BJ (cell line): ENCODE data around the gene EHHADH. TPM values are rescaled to one million over a fixed set of nuclear protein-coding genes. Genes with fewer than 3 reads are reported as not detected.

Experiments
- CTCF ChIA-PET: fragments of 350-600 bp; formaldehyde crosslinking; extraction: SDS; loops from one replicate; lab custom pipeline; 2021; ENCODE audit warnings: antibody characterized with exemption, inconsistent platforms; lab: Yijun Ruan, JAX
- POLR2A ChIA-PET: fragments of 300-600 bp; sonication (Branson Sonifier 250); formaldehyde crosslinking; extraction: SDS; loops from one replicate; lab custom pipeline; 2021; ENCODE audit warnings: antibody characterized with exemption; lab: Charles Lee
- DNase-seq: peaks from one replicate; pipeline ENCODE4 v3.0.0-alpha.2; 2011; ENCODE audit warnings: low read depth
- H3K27me3 ChIP-seq: 2 replicates; pipeline ENCODE4 v1.6.0; 2011; ENCODE audit warnings: low read length; ENCODE audit not compliant: control insufficient read depth, insufficient read depth
- H3K36me3 ChIP-seq: 2 replicates; pipeline ENCODE4 v1.5.1; 2011; ENCODE audit warnings: low read length; ENCODE audit not compliant: control insufficient read depth, insufficient read depth
- H3K4me3 ChIP-seq: 2 replicates; pipeline ENCODE4 v1.5.1; 2011; ENCODE audit warnings: low read depth, mild to moderate bottlenecking, control low read depth, low read length
- CTCF ChIP-seq: IDR thresholded peaks from 2 replicates; pipeline ENCODE4 v1.5.1; 2011; ENCODE audit warnings: low read depth, mild to moderate bottlenecking, control low read depth, inconsistent platforms, low read length, moderate library complexity; ENCODE audit not compliant: insufficient read depth
- polyA plus RNA-seq: library from polyadenylated mRNA; depleted of rRNA; stranded (reverse); fragments of >200 nt; gene quantifications from 2 replicates; pipeline ENCODE4 v1.2.3, GENCODE V29; 2011

Gene EHHADH
- polyA plus RNA-seq, 1 experiment: 5.2 TPM

GRCh38 chr3:185200639-185201038 lies 53.2 kb downstream of the EHHADH start:
- no peak for TF ChIP-seq CTCF
- DNase-seq: no peak
- POLR2A ChIA-PET: no interaction called here
- Histone ChIP-seq H3K36me3 (peaks cover 2% of the 10 kb centered on the region; the same call in 1 of the 2 replicates), H3K4me3 (no peak overlapping the region), H3K27me3 (no peaks in the 10 kb centered on the region)
- CTCF ChIA-PET: interaction anchor here (1.0 to 1.3 kb wide), 4 partner anchors 13 to 69 kb away, joined by 3 to 4 read pairs (median 3); no protein-coding TSS in a partner anchor

GRCh38 chr3:185199671-185200070 lies 54.2 kb downstream of the EHHADH start:
- Histone ChIP-seq H3K4me3 (no peak overlapping the region), H3K27me3 (no peaks in the 10 kb centered on the region), H3K36me3 (peaks cover 2% of the 10 kb centered on the region; the same call in 1 of the 2 replicates)
- DNase-seq: no peak
- TF ChIP-seq CTCF: no peak
- POLR2A ChIA-PET: no interaction called here
- CTCF ChIA-PET: interaction anchor here (1.1 to 1.3 kb wide), 3 partner anchors 12 to 70 kb away, joined by 3 to 4 read pairs (median 3); no protein-coding TSS in a partner anchor

GRCh38 chr3:185199206-185199605 lies 54.6 kb downstream of the EHHADH start:
- CTCF ChIA-PET: interaction anchor here (0.9 to 1.2 kb wide), 2 partner anchors 11 to 17 kb away, joined by 4 to 5 read pairs; no protein-coding TSS in a partner anchor
- Histone ChIP-seq H3K4me3 (no peak overlapping the region), H3K36me3 (peaks cover 2% of the 10 kb centered on the region; the same call in 1 of the 2 replicates), H3K27me3 (no peaks in the 10 kb centered on the region)
- POLR2A ChIA-PET: no interaction called here
- no peak for DNase-seq
- TF ChIP-seq CTCF: no peak

- Histone ChIP-seq H3K4me3 (no peak overlapping the region), H3K36me3 (peaks cover 2% of the 10 kb centered on the region; the same call in 1 of the 2 replicates), H3K27me3 (no peaks in the 10 kb centered on the region)
- ChIA-PET POLR2A (no interaction called here), CTCF (no interaction called here)
- DNase-seq: no peak
- TF ChIP-seq CTCF: no peak
Observed at GRCh38 chr3:185197068-185197467, 56.8 kb downstream of the EHHADH start.

- no peaks in the 10 kb centered on the region for H3K36me3 ChIP-seq
- no peak for DNase-seq
- TF ChIP-seq CTCF: no peak
- H3K4me3 ChIP-seq: no peak overlapping the region
- CTCF ChIA-PET: interaction anchor here (0.6 kb wide), 1 partner anchor 60 kb away, joined by 4 read pairs; no protein-coding TSS in a partner anchor
- H3K27me3 ChIP-seq: no peaks in the 10 kb centered on the region
- POLR2A ChIA-PET: no interaction called here
Observed at GRCh38 chr3:185195652-185196051, 58.2 kb downstream of the EHHADH start.
